Ramos (cell line): Measurements from ENCODE around the gene ZNF791.
"Not testable (repeated sequence)": the region's sequence is repeated elsewhere in the genome, so short reads cannot be mapped to it uniquely, and the experiment has no call there.

ENCODE experiments used
- in situ Hi-C: fragments of 300-500 bp; cut with MboI; formaldehyde crosslinking; loops from one replicate; pipeline ENCODE4 v1.14.3; 2022; ENCODE audit warnings: low sequenced_read_pairs; ENCODE audit not compliant: unreplicated experiment

Gene ZNF791

DNA sequence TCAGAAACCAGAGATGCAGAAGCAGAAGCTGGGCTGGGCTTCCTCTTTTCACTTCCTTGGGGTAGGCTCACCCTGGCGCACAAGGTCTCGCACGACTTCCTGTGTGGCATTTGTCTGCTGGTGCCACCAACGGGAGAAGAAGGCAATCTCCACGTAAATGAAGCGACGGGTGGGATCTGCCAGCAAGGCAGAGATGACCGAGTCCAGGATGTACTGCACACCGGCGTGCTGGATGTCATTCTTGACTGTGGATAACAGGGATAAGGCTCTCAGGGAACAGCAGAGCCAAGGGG is 54.5 kb downstream of the ZNF791 start:
- in situ Hi-C loops, result no loop called here

DNA sequence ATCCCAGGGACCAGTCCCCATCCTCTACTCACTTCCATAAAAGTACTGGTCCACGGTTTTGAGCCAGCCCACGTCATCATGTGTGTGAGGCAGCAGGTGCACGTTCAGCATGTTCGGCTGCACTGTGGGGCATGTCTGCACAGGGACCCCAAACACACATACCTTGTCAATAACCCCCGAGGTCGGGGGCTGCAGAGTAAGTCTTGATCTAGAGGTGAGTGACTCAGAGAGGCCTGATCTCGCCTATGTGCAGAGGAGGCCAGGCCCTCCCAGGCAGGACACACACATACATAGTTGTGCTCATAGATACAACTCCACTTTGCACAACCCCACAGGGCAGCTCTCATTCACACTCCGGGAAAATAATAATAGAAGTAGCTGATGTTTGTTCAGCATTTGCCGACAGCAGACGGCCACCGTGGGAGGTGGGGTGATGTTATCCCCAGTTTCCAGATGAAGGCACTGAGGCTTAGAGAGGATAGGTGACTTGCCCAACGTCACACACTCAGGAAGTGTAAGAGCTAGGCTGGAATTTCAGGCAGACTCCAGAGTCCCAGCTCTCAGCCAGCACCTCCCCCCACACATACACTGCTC is 55.0 kb downstream of the ZNF791 start:
- in situ Hi-C loops, result no loop called here

DNA sequence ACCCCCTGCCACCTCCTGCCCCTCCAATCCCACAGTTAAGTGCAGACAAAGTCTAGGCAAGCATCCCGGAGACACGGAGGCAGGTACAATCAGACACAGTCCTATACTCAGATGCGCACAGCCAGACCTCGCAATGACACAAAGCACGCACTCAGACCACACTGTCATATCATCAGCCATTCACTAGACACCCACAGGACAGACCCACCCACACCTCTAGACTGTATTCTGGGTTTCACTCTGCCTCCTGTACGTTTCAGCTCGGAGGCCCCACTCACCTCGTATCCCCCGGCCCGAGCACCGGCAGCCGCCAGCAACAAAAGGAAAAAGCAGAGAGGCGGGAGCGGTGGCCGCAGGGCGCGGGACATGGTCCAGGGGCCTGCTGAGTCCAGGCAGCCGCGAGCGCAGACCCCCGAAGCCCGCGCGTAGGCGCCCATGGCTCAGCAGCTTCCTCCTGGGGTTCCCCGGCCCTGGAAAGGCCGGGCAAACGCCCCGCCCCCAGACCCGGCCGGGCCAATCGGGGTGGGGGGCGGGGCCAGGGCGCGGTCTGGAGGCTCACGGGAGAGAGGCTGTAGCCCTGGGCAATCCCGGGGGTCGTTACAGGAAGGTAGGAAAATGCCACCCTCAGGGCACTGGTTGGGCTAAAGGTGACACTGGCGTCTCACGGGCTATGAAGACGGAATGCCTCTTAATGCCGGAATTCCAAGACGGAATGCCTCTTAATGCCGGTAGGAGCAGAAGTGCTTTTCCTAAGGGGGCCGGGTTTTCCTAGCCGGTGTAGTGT is 55.7 kb downstream of the ZNF791 start, which contains the start of the genes MAN2B1 and WDR83:
MAN2B1 (minus strand) TSS at position 478 of the 784 bp plus-strand sequence; CDS start at position 437, 41 bp downstream.
WDR83 (plus strand) TSS at position 543 of the 784 bp plus-strand sequence. CDS start 2,984 bp downstream, outside the sequence.
- in situ Hi-C loops, result no loop called here

DNA sequence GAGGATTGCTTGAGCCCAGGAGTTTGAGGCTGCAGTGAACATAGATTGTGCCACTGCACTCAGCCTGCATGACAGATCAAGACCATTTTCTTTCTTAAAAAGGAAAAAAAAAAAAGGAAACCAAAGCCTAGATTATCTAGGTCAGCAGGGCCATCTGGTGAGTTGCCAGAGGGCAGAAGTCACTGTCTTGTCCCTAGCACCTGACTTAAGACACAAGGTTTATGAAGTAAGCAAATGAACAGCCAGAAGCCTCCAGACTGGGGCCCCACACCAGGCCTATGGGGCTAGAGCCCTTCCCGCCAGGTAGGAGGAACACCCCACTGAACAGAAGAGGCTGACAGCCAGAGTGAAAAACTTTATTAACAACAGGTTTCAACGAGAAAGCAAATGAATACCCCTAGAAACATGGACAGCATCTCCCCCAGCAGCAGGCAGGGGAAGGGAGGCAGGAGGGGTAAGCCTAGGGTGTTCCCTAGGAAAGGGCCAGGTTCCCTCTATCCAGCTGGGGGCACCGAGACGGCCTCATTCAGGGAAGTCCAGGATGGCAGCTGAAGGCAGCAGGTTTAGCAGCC is 57.1 kb downstream of the ZNF791 start:
- in situ Hi-C loops, result no loop called here

DNA sequence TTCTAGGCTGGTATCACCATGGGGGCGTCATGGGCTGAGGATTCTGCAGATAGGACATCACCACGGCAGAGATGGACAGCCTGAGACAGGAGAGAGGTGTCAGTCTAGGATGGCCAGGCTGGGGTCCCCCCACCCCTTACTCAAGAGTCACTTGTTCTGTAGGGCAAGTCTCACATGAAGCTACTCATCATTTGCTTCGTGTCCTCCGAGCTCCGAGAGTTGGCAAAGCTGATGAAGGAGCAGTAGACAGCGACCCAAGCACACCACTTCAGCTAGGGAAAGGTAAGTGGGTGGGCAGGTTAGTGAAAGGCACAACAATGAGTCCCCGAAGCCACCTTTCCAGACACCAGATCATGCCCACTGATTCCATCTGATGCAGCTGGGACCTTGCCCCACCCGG is 57.6 kb downstream of the ZNF791 start:
- in situ Hi-C loops, result no loop called here

DNA sequence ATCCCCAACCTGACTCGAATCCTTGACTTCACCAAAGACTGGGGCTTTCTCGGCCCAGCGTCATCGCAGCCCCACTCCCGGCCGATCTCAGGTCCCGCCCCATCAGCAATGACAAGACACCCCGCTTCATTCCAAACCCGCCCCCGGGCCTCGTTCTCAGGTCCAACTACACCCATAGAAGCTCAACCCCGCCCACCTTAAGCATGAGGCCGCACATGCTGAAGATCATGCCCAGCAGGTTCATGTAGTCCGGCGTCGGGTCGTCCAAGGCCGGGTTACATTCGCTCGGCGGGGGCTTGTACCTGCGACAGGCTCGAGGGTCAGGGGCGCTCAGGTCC is 58.2 kb downstream of the ZNF791 start:
- in situ Hi-C loops, result no loop called here

DNA sequence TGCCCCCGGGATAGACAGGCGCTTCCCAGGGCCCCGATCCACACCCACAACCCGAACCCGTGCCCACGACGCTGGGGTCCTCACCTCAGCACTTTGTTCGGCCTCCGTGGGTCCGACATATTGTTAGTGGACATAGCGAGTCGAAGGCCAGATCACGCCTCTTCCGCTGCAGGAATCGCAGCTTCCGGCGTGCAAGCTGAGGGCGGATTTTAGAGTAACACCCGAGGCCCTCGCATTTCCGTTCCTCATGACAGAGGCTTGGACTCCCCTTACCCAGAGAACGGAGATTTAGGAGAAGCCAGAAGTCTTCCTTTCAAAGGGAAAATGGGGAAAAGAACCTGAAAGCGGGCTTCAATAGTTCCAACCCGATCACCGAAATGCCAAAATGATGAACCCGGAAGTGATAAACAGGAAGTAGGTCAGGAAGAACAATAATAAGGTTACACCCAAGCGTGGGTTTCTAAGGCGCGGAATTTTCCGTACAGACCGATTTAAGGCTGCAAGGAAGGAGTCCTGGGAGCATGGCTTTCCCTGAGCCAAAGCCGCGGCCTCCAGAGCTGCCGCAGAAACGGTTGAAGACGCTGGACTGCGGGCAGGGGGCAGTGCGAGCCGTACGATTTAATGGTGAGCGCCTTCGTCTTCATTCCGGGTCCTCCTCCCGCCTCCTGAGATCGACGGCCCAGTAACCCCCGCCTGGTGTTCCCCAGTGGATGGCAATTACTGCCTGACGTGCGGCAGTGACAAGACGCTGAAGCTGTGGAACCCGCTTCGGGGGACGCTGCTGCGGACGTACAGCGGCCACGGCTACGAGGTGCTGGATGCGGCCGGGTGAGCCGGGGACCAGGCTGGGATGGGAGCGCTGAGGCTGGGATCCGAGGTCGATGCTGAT is 58.8 kb downstream of the ZNF791 start:
- in situ Hi-C loops, result loop anchor here (5.0 kb wide), 1 partner anchor 107 kb away; no protein-coding TSS in a partner anchor

DNA sequence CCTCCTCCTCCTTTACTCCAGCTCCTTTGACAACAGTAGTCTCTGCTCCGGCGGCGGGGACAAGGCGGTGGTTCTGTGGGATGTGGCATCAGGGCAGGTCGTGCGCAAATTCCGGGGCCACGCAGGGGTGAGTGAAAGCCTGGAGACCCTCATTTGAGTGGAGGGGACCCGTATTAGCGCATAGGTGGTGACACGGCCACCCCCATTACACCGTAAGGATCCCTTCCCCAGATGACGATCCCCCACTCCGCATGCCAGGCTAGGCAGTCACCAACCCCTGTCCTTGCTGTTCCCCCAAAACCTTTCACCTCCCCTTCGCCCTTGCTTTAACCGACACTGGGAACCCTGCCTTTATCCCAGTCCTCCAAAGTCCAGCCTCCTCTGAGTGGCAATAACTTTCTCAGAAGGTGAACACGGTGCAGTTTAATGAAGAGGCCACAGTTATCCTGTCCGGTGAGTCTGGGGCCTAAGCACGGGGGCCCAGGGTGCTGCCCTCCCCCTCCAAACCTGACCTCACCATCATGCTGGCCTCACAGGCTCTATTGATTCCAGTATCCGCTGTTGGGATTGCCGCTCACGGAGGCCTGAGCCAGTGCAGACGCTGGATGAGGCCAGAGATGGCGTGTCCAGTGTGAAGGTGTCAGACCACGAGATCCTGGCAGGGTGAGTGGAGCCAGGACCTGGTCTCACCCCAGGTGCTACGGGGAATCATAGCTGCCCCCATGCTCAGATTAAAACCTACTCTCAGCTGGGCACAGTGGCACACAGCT is 59.6 kb downstream of the ZNF791 start:
- in situ Hi-C loops, result loop anchor here (5.0 kb wide), 1 partner anchor 108 kb away; no protein-coding TSS in a partner anchor

DNA sequence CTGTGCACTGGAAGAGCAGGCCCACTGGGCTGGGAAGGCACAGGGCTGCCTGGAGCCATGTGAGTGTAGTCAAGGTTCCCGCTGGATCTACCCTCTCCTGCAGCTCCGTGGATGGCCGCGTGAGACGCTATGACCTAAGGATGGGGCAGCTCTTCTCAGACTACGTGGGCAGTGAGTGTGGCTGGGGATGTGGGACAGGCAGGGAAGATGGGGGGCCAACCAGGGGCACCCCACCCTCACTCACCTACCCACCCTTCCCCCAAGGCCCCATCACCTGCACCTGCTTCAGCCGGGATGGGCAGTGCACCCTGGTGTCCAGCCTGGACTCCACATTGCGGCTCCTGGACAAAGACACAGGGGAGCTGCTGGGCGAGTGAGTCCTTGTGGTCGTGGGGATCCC is 62.0 kb downstream of the ZNF791 start:
- in situ Hi-C loops, result loop anchor here (5.0 kb wide), 1 partner anchor 110 kb away; no protein-coding TSS in a partner anchor

DNA sequence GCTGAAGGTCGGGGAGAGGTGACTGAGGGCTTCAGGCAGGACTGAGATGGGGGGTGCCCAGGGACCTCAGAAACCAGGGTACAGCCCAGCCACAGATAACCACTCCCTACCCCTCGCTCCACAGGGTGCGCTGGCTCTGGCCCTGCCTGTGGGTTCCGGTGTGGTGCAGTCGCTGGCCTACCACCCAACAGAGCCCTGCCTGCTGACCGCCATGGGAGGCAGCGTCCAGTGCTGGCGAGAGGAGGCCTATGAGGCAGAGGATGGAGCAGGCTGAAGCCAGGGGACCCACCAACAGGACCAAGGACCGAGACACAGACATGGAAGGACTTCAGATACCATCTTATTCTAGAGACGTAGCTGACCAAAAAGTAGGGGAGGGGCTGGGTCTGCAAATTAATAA is 64.7 kb downstream of the ZNF791 start:
- in situ Hi-C loops, result no loop called here

DNA sequence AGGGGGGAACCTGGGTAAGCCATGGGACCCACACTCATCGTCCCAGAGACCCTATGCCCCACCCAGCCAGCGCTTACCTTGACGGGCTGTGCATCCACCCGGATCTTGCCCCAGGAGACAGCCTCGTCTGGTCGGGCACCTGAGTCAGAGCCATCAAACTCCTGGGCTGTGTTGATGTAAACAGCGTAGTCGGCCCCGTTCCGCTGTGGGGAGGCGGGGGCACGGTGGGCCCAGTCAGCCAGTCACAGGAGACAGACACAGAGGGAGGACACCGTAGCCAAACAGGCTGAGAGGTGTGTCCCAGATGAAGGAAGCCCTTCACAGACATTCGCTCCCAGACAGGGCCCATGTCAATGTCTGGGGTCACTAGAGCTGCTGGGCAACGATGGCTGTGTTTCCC is 65.2 kb downstream of the ZNF791 start:
- in situ Hi-C loops, result no loop called here

DNA sequence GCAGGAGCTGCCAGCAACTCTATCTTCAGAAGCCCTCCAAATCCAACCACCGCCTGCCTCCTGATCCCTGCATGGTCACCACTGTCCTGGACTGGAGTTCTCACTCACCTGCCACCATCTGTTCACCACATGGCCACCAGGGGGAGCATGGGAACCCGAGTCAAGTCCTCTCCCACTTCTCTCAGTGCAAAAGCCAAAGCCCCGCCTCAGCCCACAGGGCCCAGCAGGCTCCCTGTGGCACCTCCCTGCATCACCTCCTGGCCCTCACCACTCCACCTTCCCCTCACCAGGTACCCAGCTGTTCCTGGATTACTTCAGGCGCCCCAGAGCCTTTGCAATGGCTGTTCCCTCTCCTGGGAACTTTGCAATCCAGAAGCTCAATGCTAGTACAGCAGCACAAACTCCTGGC is 65.7 kb downstream of the ZNF791 start:
- in situ Hi-C loops, result no loop called here

DNA sequence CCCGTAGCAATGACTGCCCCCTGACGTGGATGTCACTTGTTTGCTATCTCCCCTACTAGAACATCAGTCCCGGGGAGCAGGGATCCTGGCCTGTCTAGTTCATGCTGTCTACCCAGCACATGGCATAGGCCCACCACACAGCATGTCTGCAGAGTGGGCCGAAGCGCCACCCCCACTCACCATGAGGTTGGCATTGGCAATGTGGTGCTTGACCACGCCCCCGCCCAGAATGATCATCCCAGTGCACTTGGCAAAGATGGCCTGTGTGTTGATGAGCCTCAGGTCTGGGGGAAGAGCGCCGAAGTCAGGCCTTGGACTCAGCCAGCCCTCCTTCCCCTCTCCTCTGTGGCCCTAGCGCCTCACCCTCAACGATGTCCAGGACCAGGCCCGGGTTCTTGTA is 66.2 kb downstream of the ZNF791 start:
- in situ Hi-C loops, result no loop called here

DNA sequence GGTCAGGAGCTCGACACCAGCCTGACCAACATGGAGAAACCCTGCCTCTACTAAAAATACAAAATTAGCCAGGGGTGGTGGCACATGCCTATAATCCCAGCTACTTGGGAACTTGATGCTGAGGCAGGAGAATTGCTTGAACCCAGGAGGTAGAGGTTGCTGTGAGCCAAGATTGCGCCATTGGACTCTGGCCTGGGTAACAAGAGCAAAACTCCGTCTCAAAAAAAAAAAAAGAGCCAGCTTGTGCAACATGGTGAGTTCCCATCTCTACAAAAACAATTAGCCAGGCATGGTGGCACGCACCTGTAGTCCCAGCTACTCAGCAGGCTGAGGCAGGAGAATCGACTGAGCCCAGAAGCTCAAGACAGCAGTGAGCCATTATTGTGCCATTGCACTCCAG is 67.3 kb downstream of the ZNF791 start:
- in situ Hi-C loops, result not testable (repeated sequence)

DNA sequence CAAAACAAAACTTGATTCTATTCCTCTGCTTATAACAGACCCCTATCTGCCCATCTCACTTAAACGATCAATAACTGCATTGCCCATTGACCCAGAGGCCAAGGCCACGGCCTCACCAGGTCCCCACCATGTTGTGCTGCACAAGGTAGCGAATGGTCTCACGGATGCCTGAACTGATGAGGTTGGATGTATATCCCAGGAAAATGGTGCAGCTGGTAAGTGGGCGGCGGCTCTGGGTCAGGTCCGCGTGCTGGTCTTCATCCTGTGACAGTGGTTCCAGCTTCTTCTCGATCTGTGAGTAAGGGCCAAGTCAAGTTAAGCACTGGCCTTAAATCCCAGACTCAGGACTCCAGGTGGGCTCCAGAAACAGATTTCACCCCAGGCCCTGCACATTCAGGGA is 69.3 kb downstream of the ZNF791 start:
- in situ Hi-C loops, result no loop called here

DNA sequence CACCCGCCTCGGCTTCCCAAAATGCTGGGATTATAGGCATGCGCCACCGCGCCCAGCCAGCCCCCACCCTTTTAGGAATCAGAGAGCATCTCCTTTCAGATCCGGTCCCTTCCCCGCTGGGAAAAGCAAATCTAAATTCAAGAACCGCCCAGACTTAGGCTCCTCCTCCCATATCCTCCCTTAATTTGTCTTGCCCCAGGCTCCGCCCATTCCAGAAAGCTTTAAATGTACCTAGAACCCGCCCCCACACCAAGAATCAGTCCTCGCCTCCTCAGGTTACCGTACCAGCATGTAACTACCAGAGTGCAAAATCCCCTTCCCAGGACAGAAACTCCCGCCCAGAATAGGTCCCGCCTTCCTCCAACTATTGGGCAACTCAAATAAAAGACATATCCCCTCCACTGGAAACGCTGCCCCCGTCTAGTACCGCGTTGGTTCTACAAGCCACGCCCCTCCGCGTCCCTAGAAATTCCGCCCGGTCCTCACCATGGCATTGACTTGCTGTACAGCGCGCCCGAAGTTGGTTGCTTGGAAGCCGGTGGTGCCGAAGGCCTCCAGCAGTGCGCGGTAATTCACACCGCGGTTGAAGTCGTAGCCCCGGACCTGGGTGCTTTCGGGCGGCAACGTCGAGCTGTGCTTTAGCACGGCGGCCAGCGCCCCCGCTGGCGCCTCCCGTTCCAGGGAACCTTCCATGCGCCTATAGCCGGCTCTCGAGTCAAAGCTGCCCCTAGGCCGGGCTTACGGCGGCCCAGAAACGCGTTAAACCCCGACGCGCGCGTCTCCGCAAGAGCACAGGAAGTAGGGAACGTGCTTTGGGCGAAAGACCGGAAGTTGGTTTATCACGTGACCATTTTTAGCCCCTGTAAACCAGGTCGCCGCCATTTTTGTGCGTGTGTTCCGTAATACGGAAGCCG is 70.6 kb downstream of the ZNF791 start, which contains the start of gene DHPS:
DHPS (minus strand) TSS at position 807 of the 914 bp plus-strand sequence; CDS start at position 693, 114 bp downstream.
- in situ Hi-C loops, result no loop called here
